RWPE1 (cell line): ENCODE measurements around the gene LCE3D.
A peak's percentile ranks its signal among the peaks of the same experiment; 100 is the strongest.

Experiments used
- CTCF ChIA-PET: fragments of 350-600 bp; sonication (Branson Sonifier 250); formaldehyde crosslinking; extraction: SDS; loops from one replicate; lab custom pipeline; 2021; lab: Yijun Ruan, JAX
- POLR2A ChIA-PET: fragments of 400-600 bp; formaldehyde crosslinking; extraction: SDS; loops from one replicate; lab custom pipeline; 2020; ENCODE audit warnings: antibody characterized with exemption; ENCODE audit not compliant: low non-redundant PET; lab: Yijun Ruan, JAX
- DNase-seq: peaks from one replicate; pipeline ENCODE4 v3.0.0; 2012; ENCODE audit warnings: low spot score
- H3K27ac ChIP-seq: fragments of 450-650 bp; 2 replicates; pipeline ENCODE4 v1.5.1; 2017
- CTCF ChIP-seq: fragments of 450-650 bp; conservative IDR thresholded peaks from 2 replicates; pipeline ENCODE4 v1.5.1; 2017; ENCODE audit warnings: low read depth, mild to moderate bottlenecking

The LCE3D gene

GRCh38 chr1:152535774-152536173 lies 44.5 kb downstream of the LCE3D start:
- no peak for TF ChIP-seq CTCF
- no peak overlapping the region for H3K27ac ChIP-seq
- DNase-seq: no peak
- ChIA-PET CTCF (no interaction called here), POLR2A (no interaction called here)

DNA sequence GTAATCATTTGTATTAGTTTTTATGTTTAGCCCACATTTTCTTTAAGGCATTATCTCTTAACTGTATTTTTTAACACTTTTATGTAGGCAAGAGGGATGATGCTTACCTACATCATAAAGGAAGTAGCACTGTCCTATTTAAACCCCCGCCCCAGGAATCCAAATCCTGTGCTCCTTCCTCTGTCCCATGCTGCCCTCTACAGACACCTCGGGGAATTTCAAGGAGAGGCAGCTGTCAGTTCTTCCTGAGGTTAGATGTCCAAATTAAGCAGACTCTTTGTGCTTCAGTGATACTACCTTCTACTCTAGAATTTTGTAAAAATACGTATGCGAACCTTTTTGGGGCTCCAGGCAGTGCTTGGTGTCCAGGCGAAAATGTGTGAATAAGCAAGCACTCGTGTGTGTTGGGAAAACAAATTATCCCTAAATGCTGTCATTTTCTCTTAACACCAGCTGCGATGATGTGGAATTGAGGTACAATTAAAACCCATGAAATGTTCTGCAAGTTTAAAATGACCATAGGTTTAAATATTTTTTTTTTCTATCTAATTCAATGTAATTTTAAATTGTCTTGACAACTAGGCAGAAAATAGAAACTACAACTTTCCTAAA lies 46.9 kb downstream of the LCE3D start:
- ChIA-PET CTCF (interaction anchor here (0.5 to 2.8 kb wide), 15 partner anchors 12 to 1469 kb away, joined by 3 to 15 read pairs (median 4); no protein-coding TSS in a partner anchor), POLR2A (no interaction called here)
- peak; percentile 58 for DNase-seq
- no peak overlapping the region for H3K27ac ChIP-seq
- TF ChIP-seq CTCF: peak; percentile 85
